Measurements from ENCODE around the gene CHRND. TPM values are rescaled to one million over a fixed set of nuclear protein-coding genes. Genes with fewer than 3 reads are reported as not detected.

The CHRND gene
- total and polyA plus RNA-seq, 3 donors from 2014 or later = 0.16 to 0.63 (median 0.56) TPM

DNA sequence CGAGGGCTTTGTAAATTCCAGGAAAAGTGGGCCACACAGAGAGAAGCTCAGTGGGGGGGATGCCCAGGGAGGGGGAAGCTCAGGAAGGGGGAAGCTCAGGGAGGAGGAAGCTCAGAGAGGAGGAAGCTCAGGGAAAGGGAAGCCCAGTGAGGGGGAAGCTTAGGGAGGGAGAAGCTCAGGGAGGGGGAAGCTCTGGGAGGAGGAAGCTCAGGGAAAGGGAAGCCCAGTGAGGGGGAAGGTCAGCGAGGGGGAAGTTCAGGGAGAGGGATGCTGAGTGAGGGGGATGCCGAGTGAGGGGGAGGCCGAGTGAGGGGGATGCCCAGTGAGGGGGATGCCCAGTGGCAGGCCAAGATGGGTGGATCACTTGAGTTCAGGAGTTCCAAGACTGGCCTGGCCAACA is 12.7 kb downstream of the CHRND start:
- intact Hi-C loops (cut with DNase I; ENCODE audit: low total_unique reads) = no loop called here
- Histone ChIP-seq H3K9me3 (no peaks in the 10 kb centered on the region), H3K27me3 (no peaks in the 10 kb centered on the region), H3K4me1 (no peaks in the 10 kb centered on the region), H3K27ac (no peak overlapping the region), H3K4me3 (no peak overlapping the region), H3K36me3 (ENCODE audit: low read depth, missing control alignments) (no peaks in the 10 kb centered on the region)
- no peak for TF ChIP-seq POLR2A (IDR thresholded peaks at IDR 0.05)
- TF ChIP-seq, protein P1, sequence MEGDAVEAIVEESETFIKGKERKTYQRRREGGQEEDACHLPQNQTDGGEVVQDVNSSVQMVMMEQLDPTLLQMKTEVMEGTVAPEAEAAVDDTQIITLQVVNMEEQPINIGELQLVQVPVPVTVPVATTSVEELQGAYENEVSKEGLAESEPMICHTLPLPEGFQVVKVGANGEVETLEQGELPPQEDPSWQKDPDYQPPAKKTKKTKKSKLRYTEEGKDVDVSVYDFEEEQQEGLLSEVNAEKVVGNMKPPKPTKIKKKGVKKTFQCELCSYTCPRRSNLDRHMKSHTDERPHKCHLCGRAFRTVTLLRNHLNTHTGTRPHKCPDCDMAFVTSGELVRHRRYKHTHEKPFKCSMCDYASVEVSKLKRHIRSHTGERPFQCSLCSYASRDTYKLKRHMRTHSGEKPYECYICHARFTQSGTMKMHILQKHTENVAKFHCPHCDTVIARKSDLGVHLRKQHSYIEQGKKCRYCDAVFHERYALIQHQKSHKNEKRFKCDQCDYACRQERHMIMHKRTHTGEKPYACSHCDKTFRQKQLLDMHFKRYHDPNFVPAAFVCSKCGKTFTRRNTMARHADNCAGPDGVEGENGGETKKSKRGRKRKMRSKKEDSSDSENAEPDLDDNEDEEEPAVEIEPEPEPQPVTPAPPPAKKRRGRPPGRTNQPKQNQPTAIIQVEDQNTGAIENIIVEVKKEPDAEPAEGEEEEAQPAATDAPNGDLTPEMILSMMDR (IDR thresholded peaks at IDR 0.05) = no peak
- no peak for DNase-seq
- 40 to 44% methylated on average over 3 to 4 of the region's 4 CpGs for WGBS, 2 donors

DNA sequence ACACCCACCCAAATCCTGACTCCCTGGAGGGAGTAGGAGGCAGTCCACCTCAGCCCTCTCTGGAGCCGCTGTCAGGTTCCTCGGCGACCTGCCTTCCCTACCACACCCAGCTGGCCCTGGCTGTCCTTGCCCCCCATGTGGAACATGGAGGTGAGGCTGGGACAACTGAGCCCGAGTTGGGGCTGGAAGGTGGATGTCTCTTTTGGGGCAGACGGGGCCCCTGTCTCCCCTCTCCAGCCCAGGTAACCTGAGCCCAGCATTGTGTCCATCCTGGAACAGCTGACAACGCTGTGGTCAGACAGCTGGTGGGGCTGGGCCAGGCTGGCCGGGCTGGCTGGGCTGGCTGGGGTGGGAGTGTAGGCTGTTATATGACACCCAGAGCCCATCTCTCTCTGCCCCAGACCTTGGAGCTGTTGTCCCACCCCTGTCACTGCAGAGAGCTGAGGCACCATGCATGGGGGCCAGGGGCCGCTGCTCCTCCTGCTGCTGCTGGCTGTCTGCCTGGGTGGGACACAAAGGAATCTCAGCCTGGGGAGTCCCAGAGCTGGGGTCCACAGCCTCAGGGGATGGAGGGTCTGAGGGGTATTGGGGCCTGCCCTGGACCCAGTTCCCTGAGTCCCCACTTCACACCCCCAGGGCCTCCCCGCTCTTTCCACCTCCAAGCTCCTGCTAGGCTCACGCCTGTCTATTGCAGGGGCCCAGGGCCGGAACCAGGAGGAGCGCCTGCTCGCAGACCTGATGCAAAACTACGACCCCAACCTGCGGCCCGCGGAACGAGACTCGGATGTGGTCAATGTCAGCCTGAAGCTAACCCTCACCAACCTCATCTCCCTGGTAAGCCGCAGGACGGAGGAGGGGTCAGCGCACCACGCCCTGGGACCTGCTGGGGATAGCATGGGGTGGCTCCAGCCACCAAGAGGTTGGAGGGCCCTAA is 13.6 kb downstream of the CHRND start, which contains the start of gene CHRNG:
CHRNG (plus strand) TSS at position 395 of the 934 bp plus-strand sequence; CDS start at position 451, 56 bp downstream.
- no peak within 1 kb of the TSS for H3K4me3 ChIP-seq

DNA sequence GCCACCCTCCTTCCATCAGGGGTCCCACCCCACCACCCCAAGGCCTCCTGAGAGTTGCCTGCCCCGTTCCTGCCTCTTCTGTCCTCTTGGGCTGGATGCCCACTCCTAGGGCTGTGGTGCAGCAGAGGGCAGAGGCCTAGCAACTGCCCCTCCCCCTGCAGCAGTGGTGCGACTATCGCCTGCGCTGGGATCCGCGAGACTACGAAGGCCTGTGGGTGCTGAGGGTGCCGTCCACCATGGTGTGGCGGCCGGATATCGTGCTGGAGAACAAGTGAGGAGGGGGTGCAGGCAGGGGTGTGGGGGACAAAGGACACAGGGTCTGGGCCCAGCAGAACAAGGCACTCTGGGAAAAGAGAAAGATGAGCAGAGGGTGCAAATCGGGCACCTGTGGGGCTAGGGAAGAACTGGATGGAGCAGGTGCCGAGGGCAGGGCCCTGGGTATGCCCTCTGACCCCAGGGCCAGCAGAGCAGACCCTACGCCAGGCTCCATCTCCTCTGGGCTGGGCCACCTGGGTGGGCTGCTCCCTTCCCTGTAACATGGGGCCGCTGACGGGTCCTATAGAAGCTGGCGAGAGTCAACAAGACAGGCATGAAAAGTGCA is 14.6 kb downstream of the CHRND start:
- Histone ChIP-seq H3K27ac (no peak overlapping the region), H3K27me3 (no peaks in the 10 kb centered on the region), H3K4me1 (no peaks in the 10 kb centered on the region), H3K36me3 (ENCODE audit: low read depth, missing control alignments) (no peaks in the 10 kb centered on the region), H3K9me3 (no peaks in the 10 kb centered on the region), H3K4me3 (no peak overlapping the region)
- DNase-seq = no peak
- TF ChIP-seq, protein P1 (IDR thresholded peaks at IDR 0.05) = no peak
- TF ChIP-seq POLR2A (IDR thresholded peaks at IDR 0.05) = no peak
- intact Hi-C loops (cut with DNase I; ENCODE audit: low total_unique reads) = no loop called here
- WGBS, 2 donors = 86 to 87% methylated on average over 13 to 17 of the region's 17 CpGs

More for the DNA sequence above, 13.6 kb downstream of the CHRND start, which contains the start of gene CHRNG:
- TF ChIP-seq, protein P1 (IDR thresholded peaks at IDR 0.05) = no peak
- TF ChIP-seq POLR2A (IDR thresholded peaks at IDR 0.05) = no peak
- H3K27me3 ChIP-seq = no peaks in the 10 kb centered on the region
- no peaks in the 10 kb centered on the region for H3K36me3 ChIP-seq (ENCODE audit: low read depth, missing control alignments)
- DNase-seq = no peak
- no peaks in the 10 kb centered on the region for H3K4me1 ChIP-seq
- intact Hi-C loops (cut with DNase I; ENCODE audit: low total_unique reads) = no loop called here
- H3K27ac ChIP-seq = no peak within 1 kb of the TSS
- H3K9me3 ChIP-seq = no peaks in the 10 kb centered on the region
- WGBS, 2 donors = 46 to 48% methylated on average over 7 to 23 of the region's 23 CpGs

DNA sequence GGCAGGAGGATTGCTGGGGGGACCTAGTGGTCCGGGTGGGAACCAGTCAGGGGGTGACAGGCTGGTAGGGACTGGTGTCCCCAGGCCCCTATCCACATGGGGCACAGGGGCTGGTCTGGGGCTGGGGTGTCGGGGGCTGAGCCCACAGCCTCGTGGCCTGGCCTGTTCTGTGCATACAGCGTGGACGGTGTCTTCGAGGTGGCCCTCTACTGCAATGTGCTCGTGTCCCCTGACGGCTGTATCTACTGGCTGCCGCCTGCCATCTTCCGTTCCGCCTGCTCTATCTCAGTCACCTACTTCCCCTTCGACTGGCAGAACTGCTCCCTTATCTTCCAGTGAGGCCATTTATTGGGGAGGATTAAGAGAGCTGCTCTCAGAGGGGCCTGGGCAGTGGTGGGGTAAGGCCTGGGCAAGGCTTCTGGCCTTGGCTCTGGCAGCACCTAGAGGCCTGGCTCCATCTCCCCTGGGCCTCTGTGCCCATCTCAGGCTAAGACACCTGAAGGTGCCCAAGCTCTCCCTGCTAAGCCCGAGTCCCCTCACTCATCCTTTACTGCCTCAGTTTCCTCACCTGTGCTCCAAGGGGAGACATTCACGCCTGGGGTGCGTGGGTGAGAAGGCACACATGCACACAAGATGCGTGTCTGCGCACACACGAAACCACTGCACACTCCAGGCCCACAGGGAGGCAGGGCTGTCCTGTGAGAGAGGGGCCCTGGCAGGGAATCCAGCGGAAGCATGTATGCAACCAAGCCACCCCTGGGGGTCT is 15.4 kb downstream of the CHRND start:
- TF ChIP-seq, protein P1 (IDR thresholded peaks at IDR 0.05) = no peak
- no peak for TF ChIP-seq POLR2A (IDR thresholded peaks at IDR 0.05)
- Histone ChIP-seq H3K27me3 (no peaks in the 10 kb centered on the region), H3K27ac (no peak overlapping the region), H3K4me1 (no peaks in the 10 kb centered on the region), H3K36me3 (ENCODE audit: low read depth, missing control alignments) (no peaks in the 10 kb centered on the region), H3K9me3 (no peaks in the 10 kb centered on the region), H3K4me3 (no peak overlapping the region)
- intact Hi-C loops (cut with DNase I; ENCODE audit: low total_unique reads) = no loop called here
- 71 to 75% methylated on average over 16 to 19 of the region's 19 CpGs for WGBS, 2 donors
- no peak for DNase-seq

All from testis (tissue), 3 donors.